NCI-H2227 (cell line): ENCODE measurements around the gene CERK.

Experiments
- DNase-seq: peaks from one replicate; lab custom pipeline; 2025; ENCODE audit not compliant: unreplicated experiment; lab: John Stamatoyannopoulos, UW

The CERK gene

DNA sequence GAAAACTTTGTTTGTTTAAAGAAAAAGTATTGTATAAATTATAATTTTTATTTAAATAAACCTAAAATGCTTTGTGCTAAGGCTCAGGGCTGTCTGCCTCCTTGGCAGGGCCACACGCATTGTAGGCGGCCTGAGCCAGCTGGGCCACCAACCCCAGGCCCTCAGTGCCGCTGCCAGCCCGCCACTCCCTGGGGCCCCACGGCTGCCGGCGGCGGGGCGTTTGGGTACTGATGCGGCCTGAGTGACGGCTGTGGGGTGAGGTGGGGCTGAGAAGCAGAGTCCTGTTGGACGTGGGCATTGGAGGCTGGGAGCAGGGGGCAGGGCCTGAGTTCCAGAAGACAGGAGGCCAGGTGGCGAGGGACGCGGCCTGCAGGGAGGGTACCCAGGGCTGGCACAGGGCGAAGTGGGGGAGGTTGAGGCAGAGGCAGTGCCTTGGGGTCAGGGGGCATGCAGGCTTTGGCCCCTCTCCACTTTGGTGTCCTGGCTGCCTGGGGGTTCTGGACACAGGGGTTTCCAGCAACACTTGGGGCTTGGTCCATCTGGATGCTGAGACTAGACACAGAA is 58.3 kb downstream of the CERK start:
- no peak for DNase-seq

DNA sequence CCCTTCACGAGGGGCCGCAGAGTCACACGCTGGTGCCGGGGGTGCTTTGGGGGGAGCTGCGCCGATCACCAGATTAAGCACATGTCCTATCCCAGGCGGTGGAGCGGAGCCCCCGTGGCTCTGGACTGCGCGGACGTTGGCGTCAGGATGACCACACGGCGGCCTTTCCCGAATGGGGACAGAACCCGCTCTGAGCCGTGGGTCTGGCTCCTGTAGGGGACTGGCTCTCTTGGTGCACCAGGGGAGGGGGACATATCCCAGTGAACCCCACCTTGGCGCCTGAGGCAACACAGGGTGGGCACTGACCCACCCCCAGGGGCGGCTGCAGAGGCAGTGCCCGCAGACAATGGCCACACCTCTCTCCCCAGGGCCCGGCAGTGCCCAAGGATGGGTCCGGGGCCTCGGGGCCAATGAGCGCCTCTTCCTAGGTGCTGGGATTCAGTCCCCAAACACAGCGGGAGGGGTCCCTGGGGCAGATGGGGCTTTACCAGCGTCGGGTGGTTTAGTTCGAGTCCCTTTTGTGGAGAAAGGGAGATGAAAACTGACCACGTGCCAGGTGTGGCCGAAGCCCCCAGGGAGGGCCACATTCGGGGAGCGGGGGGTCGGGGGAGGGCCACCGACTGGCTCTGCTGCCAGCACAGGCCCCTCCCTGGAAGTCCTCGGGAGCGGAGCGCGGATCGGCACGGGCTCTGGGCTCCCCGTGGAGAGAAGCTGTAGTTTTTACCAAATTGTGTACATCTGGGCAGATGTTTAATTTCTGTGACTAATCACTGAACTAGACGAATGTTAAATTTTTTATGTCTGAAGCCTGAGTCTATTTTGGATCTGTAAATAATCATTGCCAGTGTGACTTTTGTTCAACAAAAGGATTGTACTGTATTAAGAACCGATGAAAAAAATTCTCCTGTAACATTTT is 59.0 kb downstream of the CERK start:
- DNase-seq, result no peak

DNA sequence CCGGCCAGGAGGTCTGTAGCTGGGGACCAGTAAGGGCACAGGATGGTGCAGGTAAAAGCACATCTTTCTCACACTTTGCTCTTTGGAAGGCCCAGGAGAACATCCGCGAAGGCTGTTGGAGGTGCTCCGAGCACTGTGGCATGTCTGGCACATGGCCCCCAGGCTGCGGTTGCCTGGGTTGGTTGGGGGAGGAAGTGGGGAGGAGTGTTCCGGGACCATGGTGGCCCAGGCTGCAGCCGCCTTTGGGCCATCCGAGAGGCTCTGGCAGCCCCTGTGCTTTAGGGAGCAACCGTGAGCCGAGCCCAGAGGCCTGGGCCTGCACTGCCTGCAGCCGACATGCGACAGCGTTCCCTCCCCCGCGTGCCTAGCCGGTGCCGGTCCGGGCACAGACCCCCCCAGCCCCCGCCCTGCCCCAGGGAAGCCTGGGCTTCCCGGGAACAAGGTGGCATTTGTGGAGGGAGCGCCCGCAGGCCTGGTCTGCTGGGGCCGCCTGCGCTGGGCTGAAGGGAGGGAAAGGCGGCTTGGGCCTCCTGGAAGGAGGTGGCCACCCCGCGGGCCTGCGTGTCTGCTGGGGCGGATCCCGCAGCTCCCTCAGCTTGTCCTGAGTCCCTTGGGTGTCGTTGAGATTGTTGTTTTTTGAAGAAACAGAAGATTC is 59.9 kb downstream of the CERK start:
- DNase-seq, result no peak

DNA sequence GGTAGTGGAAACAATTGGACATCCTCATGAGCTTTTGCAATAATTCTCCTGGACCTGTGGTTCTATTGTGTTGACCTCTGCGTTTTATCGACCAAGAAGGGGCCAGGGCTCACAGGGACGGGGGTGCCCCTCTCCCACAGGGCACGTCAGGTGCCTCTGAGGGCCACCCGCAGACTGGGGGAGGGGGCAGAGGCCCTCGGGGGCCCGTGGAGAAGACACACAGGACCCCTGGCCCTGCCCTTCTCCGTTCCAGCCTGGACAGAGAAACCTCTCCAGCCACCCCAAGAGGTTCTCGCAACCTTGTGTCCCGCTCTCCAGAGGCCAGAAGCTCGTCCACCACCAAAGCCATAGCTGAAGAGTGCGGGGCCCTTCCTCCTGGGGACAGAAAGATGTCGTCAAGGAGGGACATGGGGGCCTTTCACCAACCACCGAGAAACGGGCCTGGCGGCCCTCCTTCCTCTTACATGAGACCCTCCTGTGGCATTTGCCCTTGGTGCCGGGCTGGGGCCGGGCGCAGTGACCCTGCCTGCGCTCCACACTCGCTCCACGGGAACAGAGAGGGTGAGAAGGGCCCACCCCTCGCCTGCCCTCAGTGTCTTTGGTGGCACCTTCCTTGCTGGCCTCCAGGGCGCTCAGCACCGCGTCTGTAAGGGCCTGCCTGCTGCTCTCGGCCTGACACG is 60.6 kb downstream of the CERK start:
- no peak for DNase-seq

DNA sequence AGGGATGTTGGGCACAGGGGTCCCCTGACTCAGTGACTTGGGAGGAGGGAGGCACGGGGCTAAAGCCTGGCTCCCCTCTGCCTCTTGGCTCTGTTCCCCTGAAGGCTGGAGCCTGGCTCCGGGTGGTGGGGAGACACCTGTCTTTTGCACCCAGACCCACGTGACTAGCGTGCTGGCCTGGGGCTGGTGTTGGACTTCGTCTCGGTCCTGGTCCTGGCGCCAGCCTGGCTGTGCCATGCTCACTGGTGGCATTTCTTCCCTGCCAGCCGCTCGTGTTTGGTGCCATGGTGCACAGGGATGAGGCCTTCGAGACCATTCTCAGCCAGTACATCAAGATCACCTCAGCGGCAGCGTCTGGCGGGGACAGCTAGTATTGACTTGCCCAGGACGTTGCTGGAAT is 61.2 kb downstream of the CERK start:
- no peak for DNase-seq

DNA sequence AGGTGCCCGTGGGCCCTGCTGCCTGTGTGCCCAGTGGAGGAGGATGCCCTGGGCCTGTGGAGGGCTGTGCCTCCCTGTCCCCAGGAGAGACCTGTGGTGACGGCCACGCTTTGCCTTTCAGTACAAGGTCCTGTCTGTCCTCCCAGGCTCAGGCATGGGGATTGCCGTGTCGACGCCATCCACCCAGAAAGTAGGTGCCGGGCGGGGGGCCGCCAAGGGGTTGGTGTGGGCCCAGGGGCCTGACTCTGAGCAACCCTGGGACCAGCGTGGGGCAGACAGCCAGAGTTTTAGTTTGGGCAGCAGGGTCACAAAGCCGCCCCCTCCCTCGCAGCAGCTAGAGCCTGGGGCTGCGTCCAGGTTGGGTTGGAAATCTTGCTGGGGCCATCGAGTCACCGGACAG is 61.6 kb downstream of the CERK start:
- no peak for DNase-seq

DNA sequence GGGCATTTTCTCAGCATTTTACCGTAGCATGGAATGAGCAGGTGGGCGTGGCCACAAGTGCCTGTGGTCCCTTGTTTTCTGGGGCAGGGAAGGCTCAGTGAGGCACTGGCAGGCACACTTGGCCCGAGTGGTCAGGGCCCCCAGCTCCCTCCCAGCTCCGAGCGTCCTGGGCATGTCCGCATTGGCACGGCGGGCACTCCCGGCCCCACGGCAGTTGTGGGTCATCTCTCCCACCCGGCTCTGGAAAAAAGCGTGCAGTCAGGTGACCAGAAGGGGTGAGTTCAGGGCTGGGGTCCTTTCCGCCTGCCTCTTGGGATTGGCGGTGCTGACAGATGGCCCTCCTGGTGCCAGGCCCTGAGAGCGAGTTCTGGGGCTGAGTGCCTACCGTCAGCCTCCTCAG is 62.1 kb downstream of the CERK start:
- no peak for DNase-seq

DNA sequence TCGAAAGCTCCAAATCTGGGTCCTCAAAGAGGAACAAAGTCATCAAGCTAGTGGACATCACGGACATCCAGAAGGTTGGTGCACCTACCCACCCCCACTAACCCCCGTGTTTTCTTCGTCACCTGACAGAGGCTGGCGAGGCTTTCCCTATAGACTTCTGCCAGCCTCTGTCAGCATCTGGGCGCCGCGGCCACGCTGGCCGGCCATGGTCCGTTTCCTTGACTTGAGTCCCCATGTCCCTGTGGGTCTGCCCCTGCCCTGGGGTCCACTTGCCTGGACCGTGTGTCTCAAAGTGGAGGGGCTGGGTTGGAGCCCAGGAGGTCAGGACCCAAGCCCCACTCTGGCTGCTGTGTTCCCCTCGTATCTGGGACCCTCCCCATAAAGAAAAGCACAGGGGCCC is 62.6 kb downstream of the CERK start:
- DNase-seq, result no peak

DNA sequence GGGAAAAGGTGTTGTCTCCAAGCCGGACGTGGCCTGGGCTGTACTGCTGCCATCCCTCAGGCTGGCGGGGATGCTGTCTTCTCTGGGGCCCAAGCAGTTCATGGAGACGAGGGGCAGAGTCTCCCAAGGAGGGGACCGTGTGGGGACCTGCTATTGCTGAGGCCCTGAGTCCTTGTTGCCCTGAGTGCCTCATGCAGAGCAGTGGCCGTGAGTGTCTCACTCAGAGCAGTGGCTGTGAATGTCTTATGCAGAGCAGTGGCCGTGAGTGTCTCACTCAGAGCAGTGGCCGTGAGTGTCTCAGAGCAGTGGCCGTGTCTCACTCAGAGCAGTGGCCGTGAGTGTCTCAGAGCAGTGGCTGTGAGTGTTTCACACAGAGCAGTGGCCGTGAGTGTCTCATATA is 63.1 kb downstream of the CERK start:
- DNase-seq, result no peak

DNA sequence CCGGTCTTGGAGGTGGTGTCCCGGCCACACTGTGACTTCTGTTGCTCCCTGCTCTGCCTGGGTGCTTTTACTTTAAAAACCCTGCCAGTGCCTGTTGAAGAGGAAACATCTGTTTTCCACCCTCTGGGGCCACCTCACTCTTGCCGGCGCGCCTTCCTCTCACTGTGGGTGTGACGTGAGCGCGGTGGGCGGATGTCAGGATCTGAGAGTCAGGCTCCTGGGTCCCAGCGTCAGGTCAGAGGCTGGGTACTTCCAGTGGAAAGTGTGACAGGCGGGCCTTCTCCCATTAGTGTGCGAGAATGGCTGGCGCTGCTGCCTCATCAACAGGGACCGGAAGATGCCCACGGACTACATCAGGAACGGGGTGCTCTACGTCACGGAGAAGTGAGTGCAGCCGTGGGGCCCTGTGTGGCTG is 63.7 kb downstream of the CERK start:
- no peak for DNase-seq

DNA sequence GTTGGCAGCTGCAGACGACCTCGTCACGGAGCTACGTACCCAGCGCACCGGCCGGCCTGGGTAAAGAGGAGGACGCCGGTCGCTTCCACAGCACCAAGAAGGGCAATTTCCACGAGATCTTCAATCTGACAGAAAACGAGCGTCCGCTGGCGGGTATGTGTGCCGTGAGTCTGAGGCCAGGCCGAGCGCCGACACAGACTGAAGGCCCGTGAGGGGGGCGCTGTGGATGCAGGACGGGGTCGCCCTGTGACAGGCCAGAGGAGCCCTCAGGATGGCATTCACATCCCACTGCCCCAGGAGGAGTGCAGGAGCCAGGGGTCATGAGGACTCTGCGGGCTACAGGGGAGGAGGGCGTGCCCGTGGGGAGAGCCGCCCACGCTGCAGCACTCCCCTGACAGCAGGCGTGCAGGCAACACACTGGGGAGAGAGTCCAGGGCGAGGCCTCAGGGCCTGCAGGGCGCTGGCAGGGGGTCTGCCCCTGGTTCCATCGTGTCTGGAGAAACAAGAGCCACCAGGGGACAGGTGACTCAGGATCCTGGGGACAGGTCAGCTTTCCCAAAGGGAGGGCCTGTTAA is 64.3 kb downstream of the CERK start:
- DNase-seq, result no peak

DNA sequence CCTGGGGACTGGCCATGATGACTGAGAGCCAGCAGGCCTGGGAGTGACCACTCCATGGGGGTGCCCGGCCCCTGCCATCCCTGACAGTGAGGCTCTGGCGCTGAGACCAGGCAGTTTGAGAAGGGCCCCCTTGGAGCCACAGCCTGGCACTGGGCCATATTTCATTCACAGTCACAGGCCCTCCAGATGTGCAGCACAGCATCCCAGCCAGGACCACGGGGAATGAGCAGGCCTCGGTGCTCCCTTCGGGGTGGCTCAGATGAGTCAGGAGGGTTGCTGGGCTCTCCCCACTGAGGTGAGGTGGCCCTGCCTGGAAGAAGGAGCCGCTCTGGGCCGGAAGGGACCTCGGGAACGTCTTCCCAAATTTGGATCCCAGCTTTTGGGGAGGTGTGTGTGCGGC is 64.8 kb downstream of the CERK start:
- no peak for DNase-seq

DNA sequence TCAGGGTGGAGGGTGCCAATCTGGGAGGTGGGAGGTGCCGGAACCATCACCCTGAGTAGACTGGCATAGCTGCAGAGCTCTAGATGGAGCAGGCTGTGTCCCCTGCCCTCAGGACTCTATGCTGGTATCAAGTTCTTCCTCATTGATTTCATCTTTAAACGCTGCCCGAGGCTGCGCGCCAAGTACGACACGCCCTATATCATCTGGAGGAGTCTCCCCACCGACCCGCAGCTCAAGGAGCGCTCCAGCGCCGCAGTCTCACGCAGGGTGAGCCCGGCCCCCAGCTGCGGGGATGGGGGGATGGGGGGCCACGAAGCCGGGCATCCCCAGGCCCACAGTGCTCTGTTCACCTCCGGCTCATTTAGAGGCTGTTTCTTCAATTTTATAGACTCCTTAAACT is 65.3 kb downstream of the CERK start:
- no peak for DNase-seq

DNA sequence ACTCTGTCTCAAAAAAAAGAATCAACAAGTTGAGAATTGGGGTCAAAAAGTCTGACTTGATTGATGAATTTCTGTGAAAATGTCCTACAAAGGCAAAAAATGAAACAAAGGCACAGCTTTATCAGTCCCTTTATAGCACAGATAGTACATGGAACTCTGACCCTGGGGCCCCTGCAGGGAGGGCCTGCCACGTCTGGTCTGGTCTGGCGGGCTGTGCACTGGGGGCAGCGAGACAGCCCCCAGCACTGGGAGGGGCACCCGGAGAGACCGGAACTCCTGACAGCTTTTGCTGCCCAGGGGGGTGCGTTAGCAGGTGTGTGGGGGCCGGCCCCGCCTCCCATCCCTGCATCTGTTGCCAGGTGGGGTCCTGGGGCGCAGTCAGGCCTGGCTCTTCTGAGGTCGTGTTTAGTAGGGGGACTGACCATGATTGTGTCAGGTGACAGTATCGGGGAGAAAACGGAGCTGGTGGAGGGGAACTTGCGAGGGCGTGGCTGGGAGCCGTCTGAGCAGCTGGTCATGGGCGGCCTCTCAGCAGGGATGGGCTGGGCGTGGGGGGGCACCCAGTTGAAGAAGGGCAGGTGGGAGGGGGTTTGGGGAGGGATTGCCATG is 66.1 kb downstream of the CERK start:
- no peak for DNase-seq

DNA sequence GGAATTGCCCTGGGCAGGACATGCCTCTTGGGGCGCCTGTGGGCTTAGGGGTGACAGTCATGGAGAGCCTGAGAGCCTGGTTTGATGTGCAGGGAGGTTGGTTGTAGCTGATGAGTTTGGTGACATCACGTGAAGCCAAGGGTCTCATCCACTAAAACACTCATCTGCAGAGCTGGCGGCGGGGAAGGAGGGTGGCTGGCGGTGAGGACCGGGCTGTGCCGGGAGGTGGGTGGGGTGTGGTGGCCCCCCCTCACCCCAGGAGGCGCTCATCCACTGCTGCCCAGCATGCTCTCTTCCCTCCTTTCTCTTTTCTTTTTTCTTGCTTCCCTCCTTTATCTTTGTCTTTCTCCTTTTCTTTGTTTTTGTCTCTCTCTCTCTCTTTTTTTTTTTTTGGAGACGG is 68.9 kb downstream of the CERK start:
- DNase-seq, result no peak

DNA sequence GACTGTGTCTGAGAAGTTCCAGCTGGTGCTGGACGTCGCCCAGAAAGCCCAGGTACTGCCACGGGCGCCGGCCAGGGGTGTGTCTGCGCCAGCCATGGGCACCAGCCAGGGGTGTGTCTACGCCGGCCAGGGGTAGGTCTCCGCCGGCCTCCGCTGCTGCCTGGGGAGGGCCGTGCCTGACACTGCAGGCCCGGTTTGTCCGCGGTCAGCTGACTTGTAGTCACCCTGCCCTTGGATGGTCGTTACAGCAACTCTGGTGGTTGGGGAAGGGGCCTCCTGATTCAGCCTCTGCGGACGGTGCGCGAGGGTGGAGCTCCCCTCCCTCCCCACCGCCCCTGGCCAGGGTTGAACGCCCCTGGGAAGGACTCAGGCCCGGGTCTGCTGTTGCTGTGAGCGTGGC is 69.9 kb downstream of the CERK start:
- DNase-seq, result no peak

DNA sequence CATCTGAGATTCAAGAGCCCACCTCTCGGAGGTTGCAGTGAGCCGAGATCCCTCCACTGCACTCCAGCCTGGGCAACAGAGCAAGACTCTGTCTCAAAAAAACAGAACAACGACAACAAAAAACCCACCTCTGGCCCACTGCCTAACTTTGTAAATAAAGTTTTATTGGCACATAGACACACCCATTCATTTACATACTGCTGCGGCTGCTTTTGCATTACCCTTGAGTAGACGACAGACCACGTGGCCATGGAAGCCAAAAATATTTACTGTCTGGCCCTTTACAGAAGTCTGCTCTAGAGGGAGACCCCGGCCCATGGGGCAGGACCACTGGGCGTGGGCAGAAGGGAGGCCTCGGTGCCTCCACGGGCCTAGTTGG is 70.8 kb downstream of the CERK start:
- no peak for DNase-seq

DNA sequence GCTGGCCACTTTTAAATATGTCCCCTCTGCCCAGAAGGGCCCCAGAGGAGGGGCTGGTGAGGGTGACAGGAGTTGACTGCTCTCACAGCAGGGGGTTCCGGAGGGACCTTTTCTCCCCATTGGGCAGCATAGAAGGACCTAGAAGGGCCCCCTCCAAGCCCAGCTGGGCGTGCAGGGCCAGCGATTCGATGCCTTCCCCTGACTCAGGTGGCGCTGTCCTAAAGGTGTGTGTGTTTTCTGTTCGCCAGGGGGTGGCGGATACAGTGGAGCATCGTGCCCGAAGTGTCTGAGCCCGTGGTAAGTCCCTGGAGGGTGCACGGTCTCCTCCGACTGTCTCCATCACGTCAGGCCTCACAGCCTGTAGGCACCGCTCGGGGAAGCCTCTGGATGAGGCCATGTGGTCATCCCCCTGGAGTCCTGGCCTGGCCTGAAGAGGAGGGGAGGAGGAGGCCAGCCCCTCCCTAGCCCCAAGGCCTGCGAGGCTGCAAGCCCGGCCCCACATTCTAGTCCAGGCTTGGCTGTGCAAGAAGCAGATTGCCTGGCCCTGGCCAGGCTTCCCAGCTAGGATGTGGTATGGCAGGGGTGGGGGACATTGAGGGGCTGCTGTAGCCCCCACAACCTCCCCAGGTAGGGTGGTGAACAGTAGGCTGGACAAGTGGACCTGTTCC is 71.3 kb downstream of the CERK start:
- no peak for DNase-seq

DNA sequence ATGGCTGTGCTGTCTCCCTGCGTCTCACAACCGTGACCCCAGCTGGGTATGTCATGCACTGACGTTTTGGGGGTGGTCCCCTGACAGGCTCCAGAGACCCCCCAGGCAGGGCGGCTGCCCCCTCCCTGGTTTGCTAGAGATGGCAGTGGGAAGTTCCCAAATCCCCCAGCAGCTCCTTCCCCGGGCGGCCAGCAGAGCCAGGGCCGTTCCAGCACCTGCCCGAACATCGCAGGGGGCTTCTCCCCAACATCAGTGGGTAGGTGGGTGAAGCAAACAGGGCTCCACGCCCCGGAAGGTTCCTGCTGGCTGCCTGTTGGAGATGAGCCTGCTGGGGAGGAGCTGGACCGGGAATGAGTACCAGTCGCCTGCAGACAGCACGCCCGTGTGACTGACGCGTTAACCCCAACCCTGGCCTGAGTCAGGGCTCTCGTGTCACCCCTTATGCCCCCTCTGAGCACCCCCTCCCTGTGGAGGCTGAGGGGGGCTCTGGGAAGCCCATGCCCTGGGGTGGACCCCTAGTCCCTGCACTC is 72.2 kb downstream of the CERK start:
- no peak for DNase-seq

DNA sequence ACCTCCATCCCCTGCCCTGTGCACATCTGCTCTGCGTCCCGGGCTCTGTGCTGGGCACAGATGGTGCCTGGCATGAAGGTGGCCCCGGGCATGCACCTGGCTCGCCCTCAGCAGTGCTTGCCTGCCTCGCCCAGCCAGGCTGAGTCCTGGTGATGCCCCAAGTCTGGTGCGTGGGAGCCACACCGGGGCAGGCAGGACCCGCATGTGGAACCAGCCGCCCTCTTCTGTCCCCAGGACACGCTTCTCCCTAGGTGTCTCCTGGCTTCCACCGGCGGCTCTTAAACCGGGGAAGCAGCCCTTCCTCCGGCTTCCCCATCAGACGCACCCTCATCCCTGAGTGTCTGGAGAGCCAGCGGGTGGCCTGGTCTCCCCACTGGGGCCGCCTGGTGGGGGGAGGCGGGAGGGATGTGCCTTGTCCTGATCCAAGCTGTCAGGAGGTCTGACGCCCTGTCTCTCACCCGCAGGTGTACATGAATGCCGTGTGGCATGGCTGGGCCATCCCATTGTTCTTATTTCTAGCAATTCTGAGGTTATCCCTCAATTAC is 72.8 kb downstream of the CERK start:
- DNase-seq, result no peak
